Caco-2 (cell line): ENCODE data around the gene LPCAT1. TPM values are rescaled to one million over a fixed set of nuclear protein-coding genes. Genes with fewer than 3 reads are reported as not detected.

ENCODE experiments used
- BruUV-seq: library from RNA; stranded (reverse); fragments of 400-500 nt; replicated peaks from 2 replicates; lab custom pipeline; 2021; lab: Mats Ljungman, UMichigan
- CTCF ChIA-PET: fragments of 300-600 bp; sonication (Branson Sonifier 250); formaldehyde crosslinking; loops from one replicate; lab custom pipeline; 2022; ENCODE audit warnings: antibody characterized with exemption; lab: Charles Lee
- POLR2A ChIA-PET: fragments of 300-600 bp; sonication (Branson Sonifier 250); formaldehyde crosslinking; loops from one replicate; lab custom pipeline; 2022; ENCODE audit warnings: antibody characterized with exemption; lab: Charles Lee
- DNase-seq, 2 experiments: peaks; one replicate each; pipeline versions ENCODE4 v3.0.0 to v3.0.0-alpha.2; 2020 to 2022
- H3K27me3 ChIP-seq: replicated peaks from 2 replicates; pipeline ENCODE4 v1.6.0; 2011; ENCODE audit warnings: low read length; ENCODE audit not compliant: control insufficient read depth, insufficient read depth
- H3K36me3 ChIP-seq: 2 replicates; pipeline ENCODE4 v1.5.1; 2011; ENCODE audit warnings: low read length; ENCODE audit not compliant: control insufficient read depth, insufficient read depth
- H3K4me1 ChIP-seq: fragments of 250-450 bp; sonication (Bioruptor Pico); 2 replicates; pipeline ENCODE4 v1.5.1; 2020; ENCODE audit warnings: mild to moderate bottlenecking
- H3K4me3 ChIP-seq: 2 replicates; pipeline ENCODE4 v1.5.1; 2011; ENCODE audit warnings: low read depth, mild to moderate bottlenecking, control low read depth, low read length
- H3K9me3 ChIP-seq: fragments of 250-450 bp; sonication (Bioruptor Pico); 2 replicates; pipeline ENCODE4 v1.5.1; 2020; ENCODE audit warnings: mild to moderate bottlenecking, moderate library complexity
- H3K27ac Mint-ChIP-seq: one replicate; pipeline ENCODE4 v1.8.0; 2022; ENCODE audit warnings: mixed read lengths; ENCODE audit not compliant: unreplicated experiment
- H3K27me3 Mint-ChIP-seq: one replicate; pipeline ENCODE4 v1.8.0; 2022; ENCODE audit warnings: mixed read lengths; ENCODE audit not compliant: insufficient read depth, unreplicated experiment
- H3K36me3 Mint-ChIP-seq: one replicate; pipeline ENCODE4 v1.8.0; 2022; ENCODE audit warnings: mild to moderate bottlenecking, mixed read lengths; ENCODE audit not compliant: insufficient read depth, unreplicated experiment
- H3K4me1 Mint-ChIP-seq: one replicate; pipeline ENCODE4 v1.8.0; 2022; ENCODE audit warnings: low read depth, mixed read lengths; ENCODE audit not compliant: unreplicated experiment
- H3K4me3 Mint-ChIP-seq: one replicate; pipeline ENCODE4 v1.8.0; 2022; ENCODE audit warnings: mild to moderate bottlenecking, moderate library complexity, mixed read lengths; ENCODE audit not compliant: unreplicated experiment
- H3K9me3 Mint-ChIP-seq: one replicate; pipeline ENCODE4 v1.8.0; 2022; ENCODE audit warnings: mixed read lengths; ENCODE audit not compliant: unreplicated experiment
- CTCF ChIP-seq, 2 experiments: fragments of 200-600 bp in 1 of 2; IDR thresholded peaks; 1 replicate in 1 of 2; 2 replicates in 1 of 2; pipeline versions ENCODE4 v1.5.1 to v1.8.0; 2011 to 2022; ENCODE audit warnings: antibody characterized with exemption in 1 of 2, control low read depth in 1 of 2, inconsistent platforms in 1 of 2, low read depth in 1 of 2, low read length in 1 of 2, mild to moderate bottlenecking in 1 of 2, moderate library complexity in 1 of 2; ENCODE audit not compliant: insufficient read depth in 1 of 2, severe bottlenecking in 1 of 2, unreplicated experiment in 1 of 2
- intact Hi-C: fragments of 100-400 bp; cut with micrococcal nuclease; formaldehyde crosslinking; loops from one replicate; pipeline ENCODE4 v1.10.0; 2022; ENCODE audit not compliant: unreplicated experiment
- total RNA-seq: library from RNA; stranded (reverse); gene quantifications from 2 replicates; pipeline ENCODE4 v1.2.3, GENCODE V29; 2022

Gene LPCAT1
- total RNA-seq, 1 experiment from 2014 or later, result 52.8 TPM

GRCh38 chr5:1508659-1509290, 15.0 kb downstream of the LPCAT1 start:
- intact Hi-C loops, result no loop called here
- CTCF ChIA-PET, result no interaction called here
- H3K9me3 Mint-ChIP-seq, result no peaks in the 10 kb centered on the region
- Histone ChIP-seq H3K9me3 (no peaks in the 10 kb centered on the region), H3K4me3 (no peak overlapping the region), H3K4me1 (no peaks in the 10 kb centered on the region; the same call in none of the 2 replicates), H3K36me3 (no peaks in the 10 kb centered on the region; the same call in none of the 2 replicates), H3K27me3 (no peaks in the 10 kb centered on the region)
- BruUV-seq, result no TSS peak
- peaks cover 39% of the 10 kb centered on the region for H3K36me3 Mint-ChIP-seq
- POLR2A ChIA-PET, result no interaction called here
- TF ChIP-seq CTCF (IDR thresholded peaks at IDR 0.05; ENCODE audit: insufficient read depth in 1 of 2, low read depth in 1 of 2, low read length in 1 of 2, severe bottlenecking in 1 of 2, unreplicated experiment in 1 of 2), result no peak
- H3K27ac Mint-ChIP-seq, result no peak overlapping the region
- DNase-seq, result peak in 1 of 2 experiments; percentile 15
- H3K4me3 Mint-ChIP-seq, result no peak overlapping the region
- H3K4me1 Mint-ChIP-seq, result no peaks in the 10 kb centered on the region
- no peaks in the 10 kb centered on the region for H3K27me3 Mint-ChIP-seq

DNA sequence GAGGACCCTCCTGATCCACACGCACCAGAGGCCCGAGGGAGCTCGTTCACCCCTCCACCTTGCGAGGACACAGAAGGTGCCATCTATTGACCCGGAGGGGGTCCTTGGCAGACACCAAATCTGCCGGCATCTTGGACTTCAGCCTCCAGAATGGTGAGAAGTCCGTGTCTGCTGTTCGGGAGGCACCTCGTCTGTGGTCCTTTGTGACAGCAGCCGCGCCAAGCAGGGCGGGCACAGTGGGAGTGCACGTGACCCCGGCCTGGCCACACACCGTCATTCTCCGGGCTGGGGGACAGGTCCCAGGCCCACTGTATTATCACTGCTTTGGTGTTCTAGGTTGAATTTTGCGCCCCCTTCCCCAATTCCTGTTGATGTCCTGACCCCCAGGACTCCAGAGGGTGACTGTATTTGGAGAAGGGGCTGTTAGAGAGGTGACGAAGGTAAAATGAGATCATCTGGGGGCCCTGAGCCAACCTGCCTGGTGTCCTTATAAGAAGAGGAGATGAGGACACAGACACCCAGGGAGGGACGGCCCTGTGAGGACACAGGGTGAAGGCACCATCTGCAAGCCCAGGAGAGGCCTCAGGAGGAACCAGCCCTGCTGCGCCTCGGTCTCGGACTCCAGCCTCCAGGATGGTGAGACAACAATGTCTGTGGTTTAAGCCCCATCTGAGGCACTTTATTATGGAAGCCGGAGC, 15.7 kb downstream of the LPCAT1 start:
- H3K4me3 ChIP-seq, result no peak overlapping the region
- peaks cover 44% of the 10 kb centered on the region for H3K36me3 Mint-ChIP-seq
- H3K4me1 ChIP-seq, result no peaks in the 10 kb centered on the region; the same call in none of the 2 replicates
- POLR2A ChIA-PET, result no interaction called here
- intact Hi-C loops, result no loop called here
- no peaks in the 10 kb centered on the region for H3K27me3 Mint-ChIP-seq
- H3K27me3 ChIP-seq, result no peaks in the 10 kb centered on the region
- no peaks in the 10 kb centered on the region for H3K9me3 ChIP-seq
- no peaks in the 10 kb centered on the region; the same call in none of the 2 replicates for H3K36me3 ChIP-seq
- CTCF ChIA-PET, result no interaction called here
- H3K9me3 Mint-ChIP-seq, result no peaks in the 10 kb centered on the region
- TF ChIP-seq CTCF (IDR thresholded peaks at IDR 0.05; ENCODE audit: insufficient read depth in 1 of 2, low read depth in 1 of 2, low read length in 1 of 2, severe bottlenecking in 1 of 2, unreplicated experiment in 1 of 2), result no peak
- no peak overlapping the region for H3K4me3 Mint-ChIP-seq
- no TSS peak for BruUV-seq
- H3K4me1 Mint-ChIP-seq, result no peaks in the 10 kb centered on the region
- DNase-seq, result peak in 1 of 2 experiments; percentile 22
- H3K27ac Mint-ChIP-seq, result no peak overlapping the region

DNA sequence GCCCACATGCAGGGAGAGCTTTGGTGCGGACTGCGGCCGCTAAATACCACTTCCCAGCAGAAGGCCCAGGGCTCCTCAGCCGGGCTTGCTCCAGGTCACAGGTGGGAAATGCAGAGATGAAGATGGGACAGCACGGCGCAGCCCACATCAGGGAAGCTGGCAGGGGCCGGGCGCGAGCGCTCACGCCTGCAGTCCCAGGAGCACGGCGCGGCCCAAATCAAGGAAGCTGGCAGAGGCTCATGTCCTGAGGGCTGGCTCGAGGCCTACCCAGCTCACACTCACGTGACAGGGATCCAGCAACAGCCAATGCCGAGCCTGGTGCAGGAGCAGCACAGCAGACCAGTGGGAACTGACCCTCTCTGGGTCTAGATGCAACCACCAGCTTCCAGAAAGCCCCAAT, 16.3 kb downstream of the LPCAT1 start:
- Mint-ChIP-seq H3K4me3 (no peak overlapping the region), H3K27me3 (no peaks in the 10 kb centered on the region), H3K4me1 (no peaks in the 10 kb centered on the region), H3K9me3 (no peaks in the 10 kb centered on the region), H3K36me3 (peaks cover 42% of the 10 kb centered on the region), H3K27ac (no peak overlapping the region)
- no peak for TF ChIP-seq CTCF (IDR thresholded peaks at IDR 0.05; ENCODE audit: insufficient read depth in 1 of 2, low read depth in 1 of 2, low read length in 1 of 2, severe bottlenecking in 1 of 2, unreplicated experiment in 1 of 2)
- no peaks in the 10 kb centered on the region; the same call in 1 of the 2 replicates for H3K4me1 ChIP-seq
- ChIA-PET CTCF (no interaction called here), POLR2A (no interaction called here)
- H3K4me3 ChIP-seq, result no peak overlapping the region
- no TSS peak for BruUV-seq
- H3K9me3 ChIP-seq, result no peaks in the 10 kb centered on the region
- intact Hi-C loops, result no loop called here
- H3K36me3 ChIP-seq, result no peaks in the 10 kb centered on the region; the same call in none of the 2 replicates
- peak in 1 of 2 experiments; percentile 15 for DNase-seq
- H3K27me3 ChIP-seq, result no peaks in the 10 kb centered on the region
